Ovary (tissue), 9 donors: ENCODE data around the gene PPIC. TPM values are rescaled to one million over a fixed set of nuclear protein-coding genes. Genes with fewer than 3 reads are reported as not detected.

Source experiments
- DNase-seq, 5 donors: peaks; one replicate each; pipeline ENCODE4 v3.0.0-alpha.2; 2019 to 2020
- H3K27ac ChIP-seq, 2 donors: fragments of 200-600 bp; one replicate each; pipeline versions ENCODE4 v1.5.1 to v1.8.0; 2019 to 2022
- H3K27me3 ChIP-seq: fragments of 200-600 bp; one replicate; pipeline ENCODE4 v1.8.0; 2022
- H3K36me3 ChIP-seq: fragments of 200-600 bp; sonication (generic); one replicate; pipeline ENCODE4 v1.5.1; 2019
- H3K4me1 ChIP-seq: one replicate; pipeline ENCODE4 v1.8.1; 2013; ENCODE audit warnings: mild to moderate bottlenecking, moderate library complexity; ENCODE audit not compliant: insufficient read depth
- H3K4me3 ChIP-seq: fragments of 200-600 bp; sonication (generic); one replicate; pipeline ENCODE4 v1.5.1; 2017
- H3K9me3 ChIP-seq, 2 donors: fragments of 200-600 bp in 1 of 2; sonication (generic) in 1 of 2; one replicate each; pipeline versions ENCODE4 v1.5.1 to v1.8.1; 2013 to 2019; ENCODE audit warnings: mild to moderate bottlenecking in 1 of 2, moderate library complexity in 1 of 2
- EP300 ChIP-seq: sonication (generic); formaldehyde crosslinking; IDR thresholded peaks from one replicate; pipeline ENCODE4 v1.6.1; 2017; ENCODE audit warnings: antibody characterized with exemption
- POLR2A ChIP-seq: fragments of 450-650 bp; IDR thresholded peaks from one replicate; pipeline ENCODE4 v1.6.1; 2017; ENCODE audit warnings: antibody characterized with exemption, mild to moderate bottlenecking, moderate library complexity
- WGBS, 3 donors: extraction: QIAGEN DNeasy Blood & Tissue Kit in 1 of 3; methylation state at CpG; one replicate each; pipeline versions ENCODE4 v1.1.5 to v1.1.7; 2013 to 2017; 5-methylcytosine and 5-hydroxymethylcytosine counted together
- intact Hi-C, 4 donors: fragments of 100-400 bp; cut with DNase I; formaldehyde crosslinking; loops; one replicate each; pipeline versions ENCODE4 v1.11.0 to v1.15.1; 2022 to 2023
- polyA plus RNA-seq, 2 donors: library from polyadenylated mRNA; stranded (reverse); fragments of 200-250 nt in 1 of 2; fragments of 350-450 nt in 1 of 2; fragmentation: Illumina TruSeq in 1 of 2; extraction: RNeasy Lipid Tissue Mini Kit (QIAGEN cat#74804) in 1 of 2; gene quantifications; one replicate each; pipeline ENCODE4 v1.2.3, GENCODE V29; 2013 to 2014
- total RNA-seq, 7 donors: library from RNA; depleted of rRNA in 2 of 7; stranded (reverse); fragments of >200 nt in 2 of 7; fragmentation: NEBNext Ultra II Directional in 3 of 7; extraction: Animal tissue kit (Norgen Biotek cat#: 25700) in 3 of 7; gene quantifications; one replicate each; pipeline versions ENCODE4 v1.1.0 to v1.2.4, GENCODE V29; 2016 to 2023
- TF ChIP-seq, protein P1 (sequence below), 3 donors: fragments of 450-650 bp in 2 of 3; fragments of 200-600 bp in 1 of 3; IDR thresholded peaks; one replicate each; pipeline versions ENCODE4 v1.5.1 to v1.8.0; 2016 to 2022; ENCODE audit warnings: antibody characterized with exemption in 3 of 3, mild to moderate bottlenecking in 1 of 3
- donor health status: DM: no; HTN: no; CAD: no; lungs with moderate emphysema.
- donor health status: DM: no; HTN: no; CAD: no.
- donor health status: Bipolar disorder and iron deficiency.
- donor health status: DM: yes; HTN: yes; CAD: no.
- donor health status: DM: no; HTN: no; CAD: no.
- donor health status: DM: yes; HTN: yes; CAD: no.

The PPIC gene
- total and polyA plus RNA-seq, 9 donors: 9.3 to 35.9 (median 20.9) TPM

DNA sequence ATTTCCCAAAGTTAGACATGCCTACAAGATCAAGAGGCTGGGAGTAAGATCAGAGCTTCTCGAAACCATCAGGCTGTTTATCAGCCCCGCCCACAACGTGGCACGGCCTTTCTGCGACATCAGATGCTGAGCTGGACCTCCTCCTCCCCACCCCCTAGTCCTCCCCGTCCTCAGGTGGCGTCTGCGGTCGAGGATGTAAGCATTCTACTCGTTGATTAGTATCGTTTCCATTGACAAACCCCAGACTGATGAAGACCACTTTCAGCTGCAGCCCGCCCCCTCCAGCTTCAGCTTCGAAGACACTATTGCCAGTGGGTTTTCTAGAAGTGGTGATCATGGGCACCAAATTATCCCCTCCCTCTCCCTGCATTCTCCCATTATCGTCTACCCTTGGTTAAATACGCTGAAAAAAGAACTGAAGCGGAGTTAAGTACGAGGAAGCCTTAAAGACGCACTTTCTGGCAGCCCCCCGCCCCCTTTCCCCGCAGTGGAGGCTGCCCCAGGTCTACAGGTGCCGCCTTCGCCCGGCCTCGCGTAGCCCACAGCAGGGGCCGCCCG, 1.1 kb downstream of the PPIC start:
- no peaks in the 10 kb centered on the region for H3K27me3 ChIP-seq
- DNase-seq: peak; percentile 15 to 43 (median 30)
- H3K4me3 ChIP-seq: peak overlapping the region; percentile 93
- no peak for TF ChIP-seq EP300
- TF ChIP-seq, protein P1, sequence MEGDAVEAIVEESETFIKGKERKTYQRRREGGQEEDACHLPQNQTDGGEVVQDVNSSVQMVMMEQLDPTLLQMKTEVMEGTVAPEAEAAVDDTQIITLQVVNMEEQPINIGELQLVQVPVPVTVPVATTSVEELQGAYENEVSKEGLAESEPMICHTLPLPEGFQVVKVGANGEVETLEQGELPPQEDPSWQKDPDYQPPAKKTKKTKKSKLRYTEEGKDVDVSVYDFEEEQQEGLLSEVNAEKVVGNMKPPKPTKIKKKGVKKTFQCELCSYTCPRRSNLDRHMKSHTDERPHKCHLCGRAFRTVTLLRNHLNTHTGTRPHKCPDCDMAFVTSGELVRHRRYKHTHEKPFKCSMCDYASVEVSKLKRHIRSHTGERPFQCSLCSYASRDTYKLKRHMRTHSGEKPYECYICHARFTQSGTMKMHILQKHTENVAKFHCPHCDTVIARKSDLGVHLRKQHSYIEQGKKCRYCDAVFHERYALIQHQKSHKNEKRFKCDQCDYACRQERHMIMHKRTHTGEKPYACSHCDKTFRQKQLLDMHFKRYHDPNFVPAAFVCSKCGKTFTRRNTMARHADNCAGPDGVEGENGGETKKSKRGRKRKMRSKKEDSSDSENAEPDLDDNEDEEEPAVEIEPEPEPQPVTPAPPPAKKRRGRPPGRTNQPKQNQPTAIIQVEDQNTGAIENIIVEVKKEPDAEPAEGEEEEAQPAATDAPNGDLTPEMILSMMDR (IDR thresholded peaks at IDR 0.05): no peak
- no peak for TF ChIP-seq POLR2A
- peak overlapping the region; percentile 60 to 89 for H3K27ac ChIP-seq
- 9 to 11% (median 9%) methylated on average over 21 to 27 of the region's 27 CpGs for WGBS, 3 donors
- H3K4me1 ChIP-seq: no peaks in the 10 kb centered on the region
- no peaks in the 10 kb centered on the region for H3K36me3 ChIP-seq
- no peaks in the 10 kb centered on the region for H3K9me3 ChIP-seq
- intact Hi-C loops: loop anchor here in 2 of 4 donors (5.0 to 10.0 kb wide), 3 partner anchors 52 to 309 kb away; partner anchors contain the start of gene PRDM6 (in 1 of the 2)

DNA sequence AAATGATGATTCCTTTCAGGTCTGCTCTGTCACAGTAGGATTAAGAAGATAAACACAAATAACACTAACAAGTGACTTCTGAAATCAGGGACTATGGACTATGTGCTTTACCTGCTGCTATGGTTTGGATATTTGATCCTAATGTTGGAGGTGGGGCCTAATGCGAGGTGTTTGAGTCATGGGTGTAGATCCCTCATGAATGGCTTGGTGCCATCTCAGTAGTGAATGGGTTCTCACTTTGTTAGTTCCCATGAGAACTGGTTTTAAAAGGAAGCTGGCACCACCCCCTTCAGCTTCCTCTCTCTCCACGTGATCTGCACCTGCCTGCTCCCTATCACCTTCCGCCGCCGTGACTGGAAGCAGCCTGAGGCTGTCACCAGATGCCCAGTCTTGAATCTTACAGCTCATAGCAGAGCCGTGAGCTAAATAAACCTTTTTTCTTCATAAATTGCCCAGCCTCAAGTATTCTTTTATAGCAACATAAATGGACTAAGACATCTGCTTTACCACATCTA, 3.3 kb downstream of the PPIC start:
- Histone ChIP-seq H3K4me3 (no peak overlapping the region), H3K27me3 (no peaks in the 10 kb centered on the region), H3K4me1 (no peaks in the 10 kb centered on the region), H3K27ac (no peak overlapping the region), H3K9me3 (no peaks in the 10 kb centered on the region), H3K36me3 (no peaks in the 10 kb centered on the region)
- no peak for DNase-seq
- TF ChIP-seq, protein P1 (IDR thresholded peaks at IDR 0.05): no peak
- TF ChIP-seq POLR2A (no peak), EP300 (no peak)
- WGBS, 3 donors: 94 to 95% (median 95%) methylated on average over 6 of the region's 6 CpGs
- intact Hi-C loops: loop anchor here in 2 of 4 donors (10.0 kb wide), 2 partner anchors 132 to 312 kb away; no protein-coding TSS in a partner anchor

DNA sequence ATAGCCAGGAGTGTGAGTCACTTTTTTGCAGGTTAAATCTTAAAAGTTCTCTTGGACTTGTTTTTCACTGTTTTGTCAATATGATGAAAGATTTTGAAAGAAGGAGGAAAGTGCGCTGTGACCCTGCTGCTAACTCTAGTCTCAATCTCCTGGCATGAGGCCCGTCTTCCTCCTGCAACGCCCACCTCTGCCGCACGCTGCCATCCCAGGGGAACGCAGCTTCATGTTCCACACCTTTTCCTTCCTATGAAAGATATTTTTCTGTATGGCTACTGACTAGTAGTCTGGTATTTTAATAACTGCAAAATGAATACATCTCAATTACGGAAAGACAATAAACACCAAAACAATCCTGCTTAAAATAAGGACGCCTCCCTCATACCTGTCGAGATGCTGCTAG, 8.3 kb downstream of the PPIC start:
- no peaks in the 10 kb centered on the region for H3K36me3 ChIP-seq
- intact Hi-C loops: no loop called here

DNA sequence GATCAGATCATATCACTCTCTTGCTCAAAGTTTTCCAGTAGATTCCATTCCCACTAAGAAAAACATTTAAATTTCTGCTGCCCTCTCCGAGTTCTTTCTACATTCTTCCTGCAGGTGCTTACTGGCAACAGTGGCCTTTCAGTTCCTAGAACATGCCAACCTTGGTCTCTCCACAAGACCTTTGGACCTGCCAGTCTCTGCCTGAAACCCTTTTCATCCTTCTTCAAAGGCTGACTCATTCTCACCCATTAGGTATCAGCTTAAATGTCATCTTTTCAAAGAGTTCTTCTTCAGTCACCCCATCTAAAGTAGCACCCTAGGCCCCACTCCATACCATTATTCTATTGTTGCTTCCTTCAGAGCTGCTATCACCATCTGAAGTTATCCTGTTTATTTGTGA, 21.8 kb downstream of the PPIC start:
- Histone ChIP-seq H3K4me1 (no peaks in the 10 kb centered on the region), H3K36me3 (no peaks in the 10 kb centered on the region), H3K4me3 (no peak overlapping the region), H3K27me3 (no peaks in the 10 kb centered on the region), H3K9me3 (no peaks in the 10 kb centered on the region), H3K27ac (no peak overlapping the region)
- DNase-seq: no peak
- 88 to 94% (median 90%) methylated on average over 1 of the region's 1 CpG for WGBS, 3 donors
- intact Hi-C loops: no loop called here
- TF ChIP-seq EP300 (no peak), POLR2A (no peak)
- TF ChIP-seq, protein P1 (IDR thresholded peaks at IDR 0.05): no peak

More for the DNA sequence above, 8.3 kb downstream of the PPIC start:
- no peaks in the 10 kb centered on the region for H3K27me3 ChIP-seq
- no peak for DNase-seq
- no peaks in the 10 kb centered on the region for H3K9me3 ChIP-seq
- no peak for TF ChIP-seq EP300
- no peak for TF ChIP-seq POLR2A
- TF ChIP-seq, protein P1 (IDR thresholded peaks at IDR 0.05): no peak
- no peak overlapping the region for H3K27ac ChIP-seq
- H3K4me1 ChIP-seq: no peaks in the 10 kb centered on the region
- WGBS, 3 donors: 72 to 78% (median 72%) methylated on average over 9 of the region's 9 CpGs
- H3K4me3 ChIP-seq: no peak overlapping the region
